GM12875 (cell line): ENCODE measurements around the gene ADCY1.

Source experiments
- H3K4me3 ChIP-seq: one replicate; pipeline ENCODE4 v1.5.1; 2011; ENCODE audit warnings: low read depth, low read length, control low read depth
- CTCF ChIP-seq: IDR thresholded peaks from 2 replicates; pipeline ENCODE4 v1.5.1; 2011; ENCODE audit warnings: low read depth, mild to moderate bottlenecking, control low read depth, inconsistent platforms, low read length, moderate library complexity, borderline replicate concordance; ENCODE audit not compliant: insufficient read depth

The ADCY1 gene

DNA sequence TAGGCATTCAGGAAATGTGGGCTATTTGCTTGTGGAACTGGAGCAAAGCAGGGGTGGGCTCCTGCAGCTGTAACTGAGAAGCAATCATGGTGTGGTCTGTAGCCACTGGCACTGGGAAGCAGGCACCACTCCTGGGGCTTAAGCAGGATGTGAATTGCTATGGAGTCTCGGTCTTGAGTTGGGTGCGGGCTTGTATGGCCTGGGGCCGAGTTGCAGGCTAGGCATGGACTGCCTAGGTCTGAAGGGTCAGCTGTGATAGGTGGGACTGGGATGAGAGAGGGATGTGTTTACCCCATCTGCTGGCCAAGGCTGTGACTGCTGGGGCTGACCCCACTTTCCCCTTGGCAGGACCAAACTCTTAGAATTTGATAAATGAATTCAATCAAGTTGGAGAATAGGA lies 43.0 kb downstream of the ADCY1 start:
- TF ChIP-seq CTCF: no peak
- H3K4me3 ChIP-seq: no peak overlapping the region

DNA sequence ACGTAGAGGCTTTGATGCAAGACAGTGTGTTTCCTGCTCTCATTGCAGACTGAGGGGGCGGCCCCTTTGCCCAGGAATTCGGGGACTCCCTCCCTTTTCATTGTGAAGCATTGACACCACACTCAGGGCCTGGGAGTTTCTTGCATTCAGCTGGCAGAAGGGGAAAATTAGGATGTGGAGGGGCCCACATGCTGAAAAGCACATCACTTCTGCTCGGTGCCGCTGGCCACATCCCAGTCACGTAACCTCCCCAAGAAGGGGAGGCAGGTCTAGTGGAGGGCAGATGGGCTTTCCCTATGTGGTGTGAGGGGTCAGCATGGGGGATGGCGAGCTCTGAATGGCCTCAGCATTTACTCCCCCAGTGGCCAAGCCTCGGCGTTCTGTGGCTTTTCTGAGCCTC lies 47.9 kb downstream of the ADCY1 start:
- TF ChIP-seq CTCF: no peak

GRCh38 chr7:45623157-45623556 lies 49.0 kb downstream of the ADCY1 start:
- TF ChIP-seq CTCF: no peak
- H3K4me3 ChIP-seq: no peak overlapping the region

More for the DNA sequence above, 47.9 kb downstream of the ADCY1 start:
- H3K4me3 ChIP-seq: no peak overlapping the region

GRCh38 chr7:45623740-45624391 lies 49.7 kb downstream of the ADCY1 start:
- no peak overlapping the region for H3K4me3 ChIP-seq
- no peak for TF ChIP-seq CTCF

- TF ChIP-seq CTCF: no peak
- H3K4me3 ChIP-seq: no peak overlapping the region
Observed at GRCh38 chr7:45624392-45624760, 50.2 kb downstream of the ADCY1 start.

DNA sequence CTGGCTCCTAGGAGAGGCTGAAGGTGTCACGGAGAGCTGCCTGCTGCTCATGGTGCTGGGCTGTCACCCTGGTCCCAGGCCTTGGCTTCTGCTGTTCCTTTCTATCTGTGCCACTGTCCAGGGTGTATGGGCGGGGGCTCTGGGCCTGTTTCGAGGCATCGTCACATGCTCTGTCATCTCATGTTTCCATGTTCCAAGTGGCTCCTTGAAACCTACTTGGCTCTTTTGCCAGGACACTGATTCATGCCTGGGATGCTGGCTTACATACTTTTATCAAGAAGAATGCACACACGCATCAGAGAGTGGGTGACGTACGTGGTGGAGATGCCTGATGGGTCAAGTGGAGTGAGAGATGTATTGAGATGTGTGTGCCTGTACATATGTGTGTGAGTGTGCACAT lies 50.9 kb downstream of the ADCY1 start:
- H3K4me3 ChIP-seq: no peak overlapping the region
- TF ChIP-seq CTCF: no peak

- TF ChIP-seq CTCF: no peak
Observed at GRCh38 chr7:45625714-45626440, 51.7 kb downstream of the ADCY1 start.

More at GRCh38 chr7:45625714-45626440, 51.7 kb downstream of the ADCY1 start:
- H3K4me3 ChIP-seq: no peak overlapping the region
